DMS 273 (cell line): ENCODE data around the gene EPHA2.

ENCODE experiments used
- DNase-seq: peaks from one replicate; lab custom pipeline; 2025; ENCODE audit not compliant: unreplicated experiment; lab: John Stamatoyannopoulos, UW

EPHA2 gene

GRCh38 chr1:16138772-16139221, 17.1 kb downstream of the EPHA2 start:
- DNase-seq: no peak

- DNase-seq: no peak
Measured at GRCh38 chr1:16137890-16138467, 17.9 kb downstream of the EPHA2 start.

GRCh38 chr1:16135501-16135900, 20.4 kb downstream of the EPHA2 start:
- DNase-seq: no peak

- DNase-seq: no peak
Measured at GRCh38 chr1:16134906-16135305, 21.0 kb downstream of the EPHA2 start.

- no peak for DNase-seq
Measured at GRCh38 chr1:16134066-16134801, 21.6 kb downstream of the EPHA2 start.

GRCh38 chr1:16133007-16133961, 22.6 kb downstream of the EPHA2 start:
- DNase-seq: no peak

- DNase-seq: no peak
Measured at GRCh38 chr1:16132325-16132785, 23.5 kb downstream of the EPHA2 start.

GRCh38 chr1:16131636-16132324, 24.1 kb downstream of the EPHA2 start:
- no peak for DNase-seq

GRCh38 chr1:16130827-16131226, 25.0 kb downstream of the EPHA2 start:
- DNase-seq: no peak

GRCh38 chr1:16129921-16130543, 25.8 kb downstream of the EPHA2 start:
- no peak for DNase-seq

GRCh38 chr1:16129316-16129715, 26.6 kb downstream of the EPHA2 start:
- DNase-seq: no peak

- no peak for DNase-seq
Measured at GRCh38 chr1:16128338-16128741, 27.5 kb downstream of the EPHA2 start.

GRCh38 chr1:16127676-16128337, 28.1 kb downstream of the EPHA2 start:
- DNase-seq: no peak

GRCh38 chr1:16126743-16127515, 28.9 kb downstream of the EPHA2 start:
- no peak for DNase-seq

GRCh38 chr1:16126160-16126559, 29.7 kb downstream of the EPHA2 start:
- DNase-seq: no peak

- no peak for DNase-seq
Measured at GRCh38 chr1:16125483-16125882, 30.4 kb downstream of the EPHA2 start.

GRCh38 chr1:16125088-16125470, 30.8 kb downstream of the EPHA2 start:
- no peak for DNase-seq

- DNase-seq: no peak
Measured at GRCh38 chr1:16124377-16125087, 31.3 kb downstream of the EPHA2 start.

- peak; percentile 28 for DNase-seq
Measured at GRCh38 chr1:16122916-16123315, 33.0 kb downstream of the EPHA2 start.
